HG02840 (cell line): Measurements from ENCODE around the gene TRMT10B.
"Not testable (repeated sequence)": the region's sequence is repeated elsewhere in the genome, so short reads cannot be mapped to it uniquely, and the experiment has no call there.

Source experiments
- ATAC-seq: cut with Tn5 transposase; IDR thresholded peaks from one replicate; pipeline ENCODE4 v1.9.1; 2021; ENCODE audit warnings: mild to moderate bottlenecking, moderate library complexity, moderate number of reproducible peaks; ENCODE audit not compliant: unreplicated experiment, low FRiP score

Gene TRMT10B

DNA sequence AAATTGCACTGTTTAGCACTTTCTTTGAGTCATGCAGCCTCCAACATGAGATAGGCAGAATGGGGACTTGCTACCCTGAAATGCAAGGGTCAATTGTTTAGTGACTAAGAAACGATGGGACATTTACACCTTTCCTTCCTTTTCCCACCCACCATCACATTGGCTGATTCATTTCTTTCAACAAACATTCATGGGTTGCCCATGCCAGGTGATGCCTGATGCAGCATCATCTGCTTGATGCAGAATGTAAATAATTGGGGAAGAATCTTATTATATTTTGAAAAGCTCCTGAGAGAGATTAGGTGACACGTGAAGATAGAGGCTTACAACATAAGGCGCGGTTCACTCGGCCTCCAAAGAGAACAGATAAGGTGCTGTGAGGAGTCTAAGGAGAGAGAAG, 4.5 kb upstream of the TRMT10B start:
- no peak for ATAC-seq

DNA sequence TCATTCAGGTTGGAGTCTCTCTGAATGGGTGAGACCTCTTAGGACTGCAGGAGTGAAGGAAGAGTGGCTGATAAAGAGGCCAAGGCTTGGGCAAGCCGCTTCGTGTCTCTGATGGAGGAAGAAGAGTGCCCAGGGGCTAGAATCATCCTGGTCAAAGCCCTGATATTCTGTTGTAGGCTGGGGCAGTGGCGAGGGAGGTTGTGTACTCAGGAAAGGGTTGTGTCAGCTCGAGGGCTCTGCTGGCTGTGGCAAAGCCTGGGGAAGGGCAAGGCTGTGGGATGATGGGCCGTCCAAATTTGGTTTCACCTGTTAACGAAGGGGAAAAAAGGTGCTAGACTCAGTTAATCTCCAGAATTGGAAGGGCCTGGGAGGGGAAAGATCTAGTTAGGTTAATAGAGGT, 2.4 kb upstream of the TRMT10B start:
- no peak for ATAC-seq

DNA sequence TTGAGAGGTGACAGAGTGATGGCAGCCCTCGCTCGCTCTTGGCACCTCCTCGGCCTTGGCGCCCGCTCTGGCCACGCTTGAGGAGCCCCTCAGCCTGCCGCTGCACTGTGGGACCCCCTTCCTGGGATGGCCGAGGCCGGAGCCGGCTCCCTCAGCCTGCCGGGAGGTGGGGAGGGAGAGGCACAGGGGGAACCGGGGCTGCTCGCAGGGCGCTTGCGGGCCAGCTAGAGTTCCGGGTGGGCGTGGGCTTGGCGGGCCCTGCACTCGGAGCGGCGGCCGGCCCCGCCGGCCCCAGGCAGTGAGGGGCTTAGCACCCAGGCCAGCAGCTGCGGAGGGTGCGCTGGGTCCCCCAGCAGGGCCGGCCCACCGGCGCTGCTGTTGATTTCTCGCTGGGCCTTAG, 1.9 kb upstream of the TRMT10B start:
- ATAC-seq, result not testable (repeated sequence)

DNA sequence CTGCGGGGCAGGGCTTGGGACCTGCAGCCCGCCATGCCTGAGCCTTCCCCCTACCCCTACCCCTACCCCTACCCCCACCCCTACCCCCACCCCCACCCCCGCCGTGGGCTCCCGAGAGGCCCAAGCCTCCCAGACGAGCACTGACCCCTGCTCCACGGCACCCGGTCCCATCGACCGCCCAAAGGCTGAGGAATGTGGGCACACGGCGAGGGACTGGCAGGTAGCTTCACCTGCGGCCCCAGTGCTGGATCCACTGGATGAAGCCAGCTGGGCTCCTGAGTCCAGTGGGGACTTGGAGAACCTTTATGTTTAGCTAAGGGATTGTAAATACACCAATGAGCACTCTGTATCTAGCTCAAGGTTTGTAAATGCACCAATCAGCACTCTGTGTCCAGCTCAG, 1.5 kb upstream of the TRMT10B start:
- ATAC-seq, result not testable (repeated sequence)

DNA sequence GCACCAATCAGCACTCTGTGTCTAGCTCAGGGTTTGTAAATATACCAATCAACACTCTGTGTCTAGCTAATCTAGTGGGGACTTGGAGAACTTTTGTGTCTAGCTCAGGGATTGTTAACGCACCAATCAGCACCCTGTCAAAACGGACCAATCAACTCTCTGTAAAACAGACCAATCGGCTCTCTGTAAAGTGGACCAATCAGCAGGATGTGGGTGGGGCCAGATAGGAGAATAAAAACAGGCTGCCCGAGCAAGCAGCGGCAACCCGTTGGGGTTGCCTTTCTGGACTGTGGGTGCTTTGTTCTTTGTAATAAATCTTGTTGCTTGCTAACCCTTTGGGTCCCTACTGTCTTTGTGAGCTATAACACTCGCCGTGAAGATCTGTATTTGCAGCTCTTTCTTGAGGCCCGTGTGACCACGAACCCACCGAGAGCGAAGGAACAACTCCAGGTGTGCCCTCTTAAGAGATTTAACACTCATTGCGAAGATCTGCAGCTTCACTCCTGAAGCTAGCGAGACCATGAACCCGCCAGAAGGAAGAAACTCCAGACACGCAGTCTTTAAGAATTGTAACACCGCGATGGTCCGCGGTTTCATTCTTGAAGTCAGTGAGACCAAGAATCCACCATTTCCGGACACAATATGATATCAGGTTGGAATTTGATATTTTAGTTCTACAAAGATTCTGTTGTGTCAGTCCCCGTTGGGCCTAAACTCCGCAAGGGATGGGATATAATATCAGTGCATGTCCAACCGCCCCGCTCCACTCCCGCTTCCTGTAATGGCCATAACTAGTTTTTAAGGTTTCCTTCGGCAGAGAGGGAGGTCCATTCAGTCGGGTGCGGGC, 740 bp upstream of the TRMT10B start:
- ATAC-seq, result no peak

DNA sequence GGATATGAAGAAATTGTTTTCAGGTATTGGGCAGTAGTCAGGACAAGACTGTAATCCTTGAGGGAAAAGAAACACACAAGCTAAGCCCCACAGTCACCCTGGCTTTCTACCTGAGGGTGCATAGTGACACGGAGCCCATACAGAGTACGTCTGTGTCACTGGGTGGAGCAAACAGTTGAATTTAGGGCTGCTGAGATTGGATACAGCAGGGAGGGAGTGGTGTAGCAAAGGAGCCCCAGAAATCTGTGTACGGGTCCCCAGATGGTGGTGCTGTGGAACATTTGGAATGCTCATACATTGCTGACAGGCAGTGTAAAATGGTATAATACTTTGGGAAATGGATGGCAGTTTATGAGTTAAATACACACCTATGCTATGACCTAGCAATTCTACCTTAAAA, 5.1 kb downstream of the TRMT10B start:
- ATAC-seq, result no peak

DNA sequence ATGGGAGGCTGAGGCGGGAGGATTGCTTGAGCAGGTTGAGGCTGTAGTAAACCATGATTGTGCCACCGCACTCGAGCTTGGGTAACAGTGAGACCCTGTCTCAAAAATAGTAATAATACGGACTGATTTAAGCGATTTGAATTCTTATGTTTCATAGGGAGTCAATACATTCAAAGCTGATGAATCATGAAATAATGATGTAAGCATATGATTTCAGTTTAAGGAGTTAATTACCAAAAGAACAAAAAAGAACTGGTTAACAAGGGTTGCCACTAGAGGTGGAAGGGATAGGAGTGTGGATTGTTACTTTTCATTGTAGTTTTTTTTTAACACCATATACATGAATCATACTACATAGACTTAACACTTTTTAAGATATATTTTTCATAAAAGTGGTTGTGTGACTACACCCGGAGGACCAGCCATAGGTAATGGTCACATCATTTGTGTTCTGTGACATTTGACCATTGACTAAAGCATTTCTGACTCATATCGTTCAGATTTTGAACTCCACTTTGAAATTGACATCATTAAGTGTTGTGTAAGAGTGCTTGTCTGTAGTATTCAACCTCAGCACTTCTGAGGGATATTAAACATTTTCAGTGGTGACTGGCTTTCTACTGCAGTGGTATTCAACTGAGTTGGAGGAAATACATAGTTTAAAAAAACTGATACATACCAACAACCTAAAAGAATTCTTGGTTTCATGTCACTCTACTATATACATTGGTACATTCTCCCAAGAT, 7.0 kb downstream of the TRMT10B start:
- ATAC-seq, result no peak

DNA sequence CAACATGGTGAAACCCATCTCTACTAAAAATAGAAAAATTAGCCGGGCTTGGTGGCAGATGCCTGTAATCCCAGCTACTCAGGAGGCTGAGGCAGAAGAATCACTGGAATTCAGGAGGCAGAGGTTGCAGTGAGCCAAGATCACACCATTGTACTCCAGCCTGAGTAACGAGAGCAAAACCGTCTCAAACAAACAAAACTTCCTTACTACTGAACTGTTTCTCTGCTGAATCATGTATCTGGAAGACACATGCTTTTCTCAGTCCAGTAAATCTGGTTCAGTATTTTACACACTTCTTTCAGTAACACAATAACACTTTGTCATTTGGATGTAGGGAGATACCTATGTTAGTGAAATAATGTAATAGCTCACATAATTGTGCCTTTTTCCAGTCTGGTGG, 7.9 kb downstream of the TRMT10B start:
- ATAC-seq, result no peak

DNA sequence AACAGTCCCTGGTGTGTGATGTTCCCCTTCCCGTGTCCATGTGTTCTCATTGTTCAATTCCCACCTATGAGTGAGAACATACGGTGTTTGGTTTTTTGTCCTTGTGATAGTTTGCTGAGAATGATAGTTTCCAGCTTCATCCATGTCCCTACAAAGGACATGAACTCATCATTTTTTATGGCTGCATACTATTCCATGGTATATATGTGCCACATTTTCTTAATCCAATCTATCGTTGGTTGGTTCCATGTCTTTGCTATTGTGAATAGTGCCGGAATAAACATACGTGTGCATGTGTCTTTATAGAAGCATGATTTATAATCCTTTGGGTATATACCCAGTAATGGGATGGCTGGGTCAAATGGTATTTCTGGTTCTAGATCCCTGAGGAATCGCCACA, 11.7 kb downstream of the TRMT10B start:
- not testable (repeated sequence) for ATAC-seq

DNA sequence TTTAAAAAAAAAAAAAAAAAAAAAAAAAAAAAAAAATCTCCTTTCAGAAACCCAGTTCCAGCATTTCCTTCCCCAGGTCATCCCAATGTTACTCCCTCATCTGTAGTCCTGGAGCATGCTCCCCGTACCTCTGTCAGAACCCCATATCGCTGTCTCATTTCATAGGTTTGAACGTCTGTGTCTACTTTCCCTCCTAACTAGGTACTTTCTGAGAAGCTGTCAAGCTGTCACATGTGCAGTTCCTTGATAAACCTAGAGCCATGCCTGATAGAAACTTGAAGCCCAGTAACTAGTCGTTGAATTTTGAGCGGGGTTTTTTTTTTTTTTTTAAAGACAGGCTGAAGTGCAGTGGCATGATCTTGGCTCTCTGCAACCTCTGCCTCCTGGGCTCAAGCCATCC, 15.7 kb downstream of the TRMT10B start:
- ATAC-seq, result no peak

DNA sequence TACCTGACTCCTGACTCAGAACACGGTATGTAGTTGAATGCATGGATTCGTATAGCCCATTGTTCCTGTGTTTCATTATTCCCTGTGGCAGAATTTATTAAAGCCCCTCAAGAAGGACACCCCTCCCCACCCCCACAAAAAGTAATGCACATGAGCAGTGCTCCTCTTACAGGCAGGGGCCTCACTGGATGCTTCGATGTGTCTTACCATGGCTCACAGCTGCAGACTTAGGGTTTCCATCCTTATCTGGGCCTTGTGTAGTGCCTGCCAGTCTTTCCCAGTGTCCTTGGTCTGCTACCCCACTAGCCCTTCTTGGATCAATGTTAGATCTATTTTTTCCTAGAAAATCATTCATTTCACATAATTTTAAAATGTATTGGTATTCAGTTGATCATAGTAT, 16.4 kb downstream of the TRMT10B start:
- no peak for ATAC-seq

DNA sequence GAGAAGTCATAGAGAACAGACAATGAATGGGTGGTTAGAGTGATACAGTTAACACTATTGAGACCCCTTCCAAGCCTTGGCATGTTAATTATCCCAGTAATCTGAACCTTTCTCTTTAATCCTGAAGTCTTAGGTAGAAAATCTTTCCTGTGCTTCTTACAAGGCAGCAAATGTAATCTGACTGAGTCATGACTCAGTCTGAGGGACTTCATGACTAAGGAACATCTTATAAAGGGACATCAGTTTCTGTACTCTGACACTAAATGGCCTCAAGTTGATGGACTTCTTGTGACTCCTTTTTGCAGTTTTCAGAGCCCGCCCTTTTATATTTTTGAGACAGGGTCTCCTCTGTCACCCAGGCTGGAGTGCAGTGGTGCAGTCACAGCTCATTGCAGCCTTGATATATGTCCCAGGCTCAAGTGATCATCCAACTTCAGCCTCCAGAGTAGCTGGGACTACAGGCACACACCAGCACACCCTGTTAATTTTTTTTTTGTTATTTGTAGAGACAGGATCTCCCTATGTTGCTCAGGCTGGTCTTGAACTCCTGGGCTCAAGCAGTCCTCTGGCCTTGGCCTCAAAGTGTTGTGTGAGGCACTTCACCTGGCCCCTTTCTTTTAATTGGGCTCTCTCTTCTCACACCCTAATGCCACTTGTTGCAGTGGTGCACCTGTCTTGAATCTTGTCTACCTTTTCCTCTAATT, 21.8 kb downstream of the TRMT10B start:
- ATAC-seq, result no peak

DNA sequence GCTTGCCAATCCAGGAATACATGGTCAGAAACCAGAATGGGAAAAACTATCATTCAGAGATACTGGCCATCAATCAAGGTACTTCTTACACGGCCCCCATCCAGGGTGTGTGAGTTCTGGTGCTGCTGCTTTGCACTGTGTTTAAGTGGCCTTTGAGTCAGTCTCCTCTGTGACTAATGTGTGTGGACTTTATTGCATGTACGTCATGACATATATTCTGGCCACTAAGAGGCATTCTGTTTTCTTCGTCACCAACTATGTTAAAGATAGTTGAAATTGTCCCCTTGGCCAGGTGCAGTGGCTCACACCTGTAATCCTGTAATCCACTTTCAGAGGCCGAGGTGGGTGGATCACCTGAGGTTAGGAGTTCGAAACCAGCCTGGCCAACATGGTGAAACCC, 22.7 kb downstream of the TRMT10B start:
- no peak for ATAC-seq

DNA sequence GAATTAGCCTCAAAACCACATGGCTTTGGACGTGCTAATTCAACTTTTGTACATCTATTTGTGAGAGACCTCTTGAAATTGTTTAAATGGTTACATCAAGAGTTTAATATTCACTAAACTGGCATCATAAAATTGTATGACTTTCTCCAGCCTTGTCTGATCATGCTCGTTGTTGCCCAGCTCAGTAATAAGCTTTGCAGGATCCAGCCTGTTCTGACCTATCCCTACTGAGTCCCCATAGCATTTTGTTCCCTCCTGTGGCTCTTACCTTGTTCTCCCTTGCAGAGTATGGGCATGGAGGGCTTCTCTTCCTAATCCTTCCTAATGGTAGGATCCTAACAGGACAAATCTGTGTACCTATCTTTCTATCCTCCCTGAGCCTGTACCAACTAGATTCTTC, 24.9 kb downstream of the TRMT10B start:
- ATAC-seq, result no peak

DNA sequence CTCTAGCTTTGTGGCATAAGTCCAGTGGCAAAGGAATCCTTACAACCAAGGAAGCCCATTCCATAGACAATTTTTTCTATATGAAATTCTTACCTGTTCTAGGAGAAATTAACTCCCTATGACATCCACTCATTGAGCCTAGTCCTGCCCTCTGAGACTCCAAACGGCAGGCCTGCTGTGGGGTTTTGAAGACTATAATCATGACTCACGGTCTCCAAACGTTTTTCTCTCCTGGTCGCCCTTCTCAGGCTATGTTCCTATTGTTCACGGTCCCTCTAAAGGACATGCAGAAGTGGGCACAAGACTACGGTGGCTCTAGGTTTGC, 30.6 kb downstream of the TRMT10B start:
- ATAC-seq, result no peak

DNA sequence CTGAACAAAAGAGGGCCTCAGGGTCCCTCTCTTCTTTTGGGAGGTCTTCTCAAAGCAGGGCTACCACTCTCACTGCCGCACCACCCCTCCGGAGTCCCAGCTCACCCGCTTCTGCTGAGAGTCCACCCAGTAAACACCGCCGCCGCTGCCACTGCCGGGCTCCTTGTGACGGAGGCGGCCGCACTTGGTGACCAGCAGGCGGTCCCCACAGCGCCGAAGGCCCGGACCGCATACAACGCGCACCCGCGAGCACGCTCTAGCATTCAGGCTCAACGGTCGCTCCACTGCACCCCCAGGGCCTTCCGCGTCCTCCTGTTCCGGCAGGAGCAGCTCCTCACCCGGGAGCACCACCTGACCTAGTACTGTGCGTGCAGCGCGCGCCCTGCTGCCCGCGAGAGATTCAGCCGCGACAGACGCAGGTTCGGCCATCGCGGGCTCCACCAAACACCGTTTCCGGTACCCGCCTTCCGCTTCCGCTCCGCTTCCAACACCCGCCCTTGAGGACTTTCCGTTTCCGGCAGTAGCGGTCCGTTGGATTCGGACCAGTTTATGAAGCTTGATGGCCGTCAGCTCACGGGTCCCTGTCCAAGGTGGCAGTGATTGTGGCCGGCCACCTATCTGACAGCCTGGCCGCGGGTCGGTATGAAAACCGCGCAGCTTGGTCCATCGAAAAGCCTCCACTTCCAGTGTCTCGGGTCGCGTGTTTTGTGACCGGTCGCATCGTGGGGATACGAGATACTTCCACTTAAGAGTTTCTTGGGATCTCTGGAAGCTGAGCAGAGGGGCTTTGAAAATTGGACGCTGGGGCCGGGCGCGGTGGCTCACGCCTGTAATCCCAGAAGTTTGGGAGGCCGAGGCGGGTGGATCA, 31.2 kb downstream of the TRMT10B start, which contains the start of gene EXOSC3:
TSS of gene EXOSC3 (minus strand) at position 449 of the 868 bp plus-strand sequence. CDS start at position 429, 20 bp downstream.
- peak; percentile 77 for ATAC-seq

DNA sequence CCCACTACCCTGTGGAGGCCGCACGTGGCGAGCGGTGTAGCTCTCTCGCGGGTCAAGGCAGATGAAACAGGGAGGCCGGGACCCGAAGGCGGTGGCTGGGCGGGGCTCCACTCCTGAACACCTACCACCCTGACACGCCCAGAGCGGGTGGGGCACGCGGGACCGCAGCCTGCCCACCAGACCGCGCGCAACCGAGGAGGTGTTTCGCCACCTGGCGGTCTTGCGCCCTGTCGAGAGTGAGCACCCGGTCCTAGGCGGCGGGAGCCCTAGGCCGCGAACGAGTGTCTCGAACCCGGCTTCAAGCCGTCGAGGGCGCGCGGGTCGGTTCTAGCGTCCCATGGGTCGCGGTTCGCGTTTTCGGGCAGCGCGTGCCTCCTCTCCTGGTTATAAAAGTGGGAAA, 33.5 kb downstream of the TRMT10B start:
- ATAC-seq, result no peak

DNA sequence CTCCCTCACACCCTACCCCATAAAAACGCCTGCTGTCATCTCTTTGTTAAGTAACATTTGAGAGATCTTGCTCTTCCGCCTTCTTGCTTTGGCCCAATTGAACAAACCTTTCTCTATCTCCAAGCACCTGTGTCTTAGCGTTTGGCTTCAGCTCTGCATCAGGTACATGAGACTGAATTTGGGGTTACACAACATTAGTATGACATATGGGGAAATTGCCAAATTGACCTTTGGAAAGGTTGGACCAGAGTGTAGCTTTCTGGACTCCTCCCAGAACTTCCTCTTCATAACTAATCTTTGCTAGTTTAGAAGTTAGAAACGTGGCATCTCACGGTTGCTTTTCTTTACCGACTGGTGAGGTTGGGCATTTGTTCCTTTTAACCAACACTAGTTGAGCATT, 34.7 kb downstream of the TRMT10B start:
- no peak for ATAC-seq

DNA sequence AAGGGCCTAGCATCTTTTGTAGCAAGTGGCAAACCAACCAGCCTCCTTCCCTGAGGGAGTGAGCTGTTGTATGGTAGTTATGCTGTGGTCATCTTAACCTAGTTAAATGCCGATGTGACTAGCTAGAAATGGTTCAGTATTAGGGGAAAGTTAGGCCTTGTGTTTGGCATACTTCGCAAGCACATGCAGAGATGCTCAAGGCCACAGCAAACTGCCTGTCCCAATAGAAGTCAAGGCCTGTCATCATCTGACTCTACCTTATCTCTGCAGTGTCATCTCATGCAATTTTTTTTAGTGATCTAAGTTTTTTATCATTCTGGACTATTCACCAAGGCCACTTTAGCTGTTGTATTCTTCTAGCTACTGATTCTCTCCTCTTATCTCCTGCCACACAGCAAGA, 36.5 kb downstream of the TRMT10B start:
- ATAC-seq, result no peak

DNA sequence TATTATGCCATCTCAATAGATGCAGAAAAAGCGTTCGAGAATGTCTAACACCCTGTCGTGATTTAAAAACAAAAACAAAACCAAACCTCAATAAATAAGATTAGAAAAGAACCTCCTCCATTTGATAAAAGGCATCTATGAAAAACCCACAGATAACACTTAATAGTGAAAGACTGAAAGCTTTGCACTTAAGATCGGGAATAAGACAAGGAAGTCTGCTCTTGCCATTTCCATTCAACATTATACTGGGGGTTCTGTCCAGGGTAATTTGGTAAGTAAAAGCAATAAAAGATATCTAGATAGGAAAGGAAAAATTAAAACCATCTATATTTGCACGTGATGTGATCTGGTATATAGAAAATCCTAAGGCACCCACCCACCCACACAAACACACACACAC, 38.5 kb downstream of the TRMT10B start:
- no peak for ATAC-seq
